DMS79 (cell line): Measurements from ENCODE around the gene CBARP.

Experiments
- DNase-seq: peaks from one replicate; lab custom pipeline; 2025; lab: John Stamatoyannopoulos, UW

The CBARP gene

GRCh38 chr19:1239796-1240737, 2.3 kb upstream of the CBARP start:
- peak; percentile 59 for DNase-seq

DNA sequence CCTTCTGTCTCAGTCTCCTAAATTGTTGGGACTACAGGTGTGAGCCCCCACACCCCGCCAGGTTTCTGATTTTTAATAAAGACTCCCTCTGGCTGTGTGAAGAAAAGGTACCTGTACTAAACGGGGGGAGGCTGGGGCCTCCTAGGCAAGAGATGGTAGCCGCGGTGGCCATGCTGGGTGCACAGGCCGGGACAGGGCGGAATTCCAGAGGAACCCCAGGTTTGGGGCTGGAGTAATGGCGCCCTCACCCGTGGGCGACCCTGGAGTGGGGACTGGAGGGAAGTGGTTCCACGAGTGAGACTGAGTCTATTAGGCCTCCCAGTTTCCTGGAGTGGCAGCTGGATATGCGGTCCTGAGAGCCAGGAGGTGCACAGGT, 1.6 kb upstream of the CBARP start:
- no peak for DNase-seq

DNA sequence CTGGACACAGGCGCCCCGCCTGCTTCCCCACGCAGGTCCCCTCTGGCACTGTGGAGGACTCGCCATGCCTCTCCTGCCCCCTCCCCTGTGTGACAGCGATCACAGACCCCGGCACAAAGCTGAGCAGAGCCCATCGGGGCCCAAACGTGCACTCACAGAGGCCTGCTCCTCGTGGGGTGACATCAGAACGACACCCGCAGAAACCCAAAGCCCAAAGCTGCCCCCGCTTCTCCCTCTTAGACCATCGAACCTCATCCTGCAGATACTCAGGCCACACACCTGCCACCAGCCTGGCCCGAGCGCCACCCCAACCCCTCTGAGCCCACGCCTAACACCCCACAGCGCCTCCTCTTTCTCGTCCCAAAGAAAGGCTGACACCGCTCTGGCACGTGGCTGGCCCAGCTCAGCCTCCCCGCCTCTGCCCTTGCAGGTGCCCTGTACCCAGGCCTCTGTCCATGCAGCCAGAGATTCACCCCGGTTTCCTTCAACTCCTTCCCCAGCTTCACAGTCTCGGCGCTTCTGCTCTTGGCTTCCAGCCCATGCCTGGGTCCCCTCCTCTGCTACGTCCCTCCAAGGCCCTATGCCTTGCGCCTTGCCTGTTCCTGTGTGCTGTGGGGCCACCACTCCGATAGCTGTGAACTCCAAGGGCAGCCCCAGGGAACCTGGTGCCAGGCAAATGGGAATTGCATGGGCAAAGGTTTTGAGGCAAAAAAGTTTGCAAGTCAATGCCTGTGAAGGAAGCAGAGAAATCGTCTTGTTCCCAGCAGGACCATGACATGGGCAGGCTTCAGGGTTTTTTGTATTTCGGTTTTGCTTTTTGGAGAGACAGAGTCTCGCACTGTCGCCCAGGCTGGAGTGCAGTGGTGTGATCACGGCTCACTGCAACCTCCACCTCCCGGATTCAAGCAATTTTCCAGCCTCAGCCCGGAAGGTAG, 831 bp upstream of the CBARP start:
- no peak for DNase-seq

DNA sequence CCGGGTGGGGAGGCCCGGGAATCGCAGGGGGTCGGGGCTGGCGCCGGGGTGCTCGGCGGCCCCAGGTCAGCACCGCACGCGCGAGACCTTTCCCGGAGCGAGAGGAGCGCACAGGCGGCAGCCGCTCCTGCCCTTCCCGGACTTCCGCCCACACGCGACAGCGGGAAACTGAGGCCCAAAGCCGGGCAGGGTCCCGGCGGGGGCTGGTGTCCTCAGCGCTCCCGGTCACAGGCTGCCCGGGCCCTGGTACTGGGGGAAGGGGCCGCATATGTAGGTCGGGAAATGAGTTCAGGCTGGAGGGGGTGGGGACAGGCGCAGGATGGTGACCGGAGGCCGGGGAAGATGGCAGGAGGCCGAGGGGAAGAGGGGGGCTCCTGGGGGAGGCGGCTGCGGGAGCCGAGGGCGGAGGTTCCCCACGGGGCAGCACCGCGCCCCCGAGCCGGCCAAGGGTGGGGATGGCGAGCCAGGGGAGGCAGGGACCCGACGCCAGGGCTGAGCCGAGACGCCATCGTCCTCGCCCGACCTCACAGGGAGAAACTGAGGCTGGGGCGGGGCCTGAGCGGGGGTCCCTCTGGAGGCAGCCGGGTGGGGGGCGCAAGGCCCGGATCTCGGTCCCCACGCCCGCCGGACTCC, 662 bp downstream of the CBARP start:
- no peak for DNase-seq

DNA sequence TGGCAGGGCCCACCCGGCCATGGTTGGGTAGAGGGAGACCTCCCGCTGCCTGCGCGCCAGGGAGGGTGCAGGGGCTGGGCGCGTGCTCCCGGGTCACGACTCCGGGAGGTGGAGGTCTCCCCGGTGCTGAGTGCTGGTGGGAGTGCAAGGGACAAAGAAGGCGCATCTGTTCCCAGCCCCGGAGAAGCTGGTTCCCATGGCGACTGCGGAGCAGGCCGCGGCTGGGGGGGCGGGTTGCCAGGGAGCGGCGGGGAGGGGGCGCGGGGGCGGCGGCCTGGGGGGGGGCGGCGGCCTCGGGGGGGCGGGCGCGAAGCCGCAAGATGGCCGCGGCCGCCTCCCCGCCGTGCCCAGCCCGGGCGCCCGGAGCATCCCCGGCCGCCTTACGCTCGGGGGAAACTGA, 1.2 kb downstream of the CBARP start:
- DNase-seq = peak; percentile 22

GRCh38 chr19:1235625-1236538, 1.9 kb downstream of the CBARP start:
- DNase-seq = no peak

DNA sequence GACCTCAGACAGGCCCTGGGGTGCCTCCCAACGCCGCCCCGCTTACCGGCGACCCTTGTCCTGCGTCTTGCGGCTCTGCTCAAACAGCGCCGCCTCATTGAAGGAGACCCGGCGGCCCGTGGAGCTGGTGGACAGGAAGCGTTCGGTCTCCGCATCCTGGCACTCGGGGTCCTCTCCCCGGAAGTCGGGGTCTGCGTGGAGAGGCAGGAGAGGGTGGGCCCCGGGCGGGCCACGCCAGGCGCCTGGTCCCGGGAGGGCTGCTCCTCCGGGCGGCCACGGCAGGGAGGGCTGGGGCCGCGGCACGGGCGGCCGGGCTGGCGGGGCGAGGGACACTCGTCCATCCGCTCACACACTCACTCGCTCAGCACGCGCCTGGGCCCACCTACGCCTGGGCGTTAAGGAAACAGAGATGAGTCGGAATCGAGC, 2.8 kb downstream of the CBARP start:
- no peak for DNase-seq

DNA sequence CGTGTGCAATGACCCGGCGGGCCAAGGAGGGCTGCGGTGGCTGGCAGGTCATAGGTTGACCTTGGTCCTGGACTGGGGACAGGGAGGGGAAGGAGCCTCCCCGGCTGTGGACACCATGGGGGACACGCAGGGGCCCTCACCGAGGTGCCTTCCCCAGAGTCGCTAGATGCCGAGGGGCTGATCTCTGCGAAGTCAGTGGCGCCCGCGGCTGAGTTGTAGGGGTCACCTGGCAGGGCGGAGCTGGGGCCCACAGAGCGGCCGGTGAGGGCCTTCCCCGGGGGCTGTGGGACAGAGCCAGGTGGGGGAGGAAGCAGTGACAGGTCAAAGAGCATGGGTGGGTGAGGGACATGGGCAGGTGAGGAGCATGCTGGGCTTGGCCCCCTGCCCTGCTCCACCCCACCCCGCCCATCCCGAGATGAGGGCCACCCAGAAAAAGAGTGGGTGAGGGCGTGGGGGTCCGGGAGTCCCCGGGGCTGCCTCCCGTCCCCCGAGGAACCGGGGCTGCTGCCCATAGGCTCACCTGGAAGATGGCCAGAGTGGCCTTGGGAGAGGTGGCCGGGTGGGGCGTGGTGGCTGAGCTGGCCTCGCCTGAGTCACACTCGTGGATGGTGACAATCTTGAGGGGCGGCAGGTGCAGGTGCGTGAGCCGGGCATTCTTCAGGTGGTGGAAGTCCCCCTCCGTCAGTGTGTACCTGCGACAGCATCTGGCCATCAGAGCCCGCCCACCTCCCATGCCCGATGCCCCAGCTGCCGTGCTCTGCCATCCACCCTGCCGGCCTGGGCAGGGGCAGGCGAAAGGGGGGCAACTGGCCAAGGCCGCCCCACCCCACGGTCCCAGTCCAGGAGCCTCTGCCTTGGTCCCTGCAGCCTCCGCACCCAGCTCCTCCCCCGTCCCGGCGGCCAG, 3.5 kb downstream of the CBARP start:
- no peak for DNase-seq

- no peak for DNase-seq
Measured at GRCh38 chr19:1233115-1233667, 4.6 kb downstream of the CBARP start.

- no peak for DNase-seq
Measured at GRCh38 chr19:1232652-1233072, 5.1 kb downstream of the CBARP start.

GRCh38 chr19:1231729-1232637, 5.8 kb downstream of the CBARP start:
- DNase-seq = no peak

- no peak for DNase-seq
Measured at GRCh38 chr19:1230783-1231489, 6.9 kb downstream of the CBARP start.

GRCh38 chr19:1229924-1230782, 7.7 kb downstream of the CBARP start:
- DNase-seq = no peak

DNA sequence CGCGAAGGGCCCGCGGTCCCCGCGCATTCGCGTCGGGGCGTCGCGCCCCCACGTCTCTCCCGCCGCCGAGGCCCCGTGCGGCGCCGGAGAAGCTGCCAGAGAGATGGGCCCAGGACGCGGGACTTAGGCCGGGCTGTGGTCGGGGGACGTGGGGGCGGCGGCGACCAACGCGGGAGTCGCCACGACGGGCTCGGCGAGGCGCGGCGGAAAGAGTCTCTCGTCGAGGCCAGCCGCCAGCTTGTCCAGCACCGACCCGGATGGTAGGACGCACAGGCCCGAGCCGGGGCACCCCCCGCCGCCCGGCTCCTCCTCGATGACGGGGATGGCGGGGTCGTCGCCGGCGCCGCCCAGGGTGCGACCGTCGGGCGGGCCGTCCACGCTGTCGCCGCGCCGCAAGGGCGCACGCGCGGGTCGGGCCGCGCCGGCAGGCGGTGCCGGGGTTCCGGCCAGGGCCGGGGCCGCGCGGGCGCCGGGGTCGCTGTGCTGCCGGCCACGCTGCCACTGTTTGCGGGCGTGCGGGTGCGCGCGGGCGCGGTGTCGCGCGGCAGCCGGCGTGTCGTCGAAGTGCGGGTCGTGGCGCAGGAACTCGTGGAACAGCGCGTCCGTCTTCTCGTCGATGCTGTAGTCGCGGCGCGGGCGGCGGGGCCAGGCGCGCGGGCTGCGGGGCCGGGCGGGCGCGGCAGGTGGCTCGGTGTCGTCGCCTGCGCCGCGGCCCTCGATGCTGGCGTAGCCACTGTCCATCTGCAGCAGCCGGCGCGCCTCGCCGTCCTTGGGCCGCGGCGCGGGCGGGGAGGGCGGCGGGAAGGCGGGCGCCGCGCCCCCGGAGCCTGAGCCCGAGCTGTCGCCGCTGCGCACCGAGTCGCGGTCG, 8.5 kb downstream of the CBARP start:
- no peak for DNase-seq

DNA sequence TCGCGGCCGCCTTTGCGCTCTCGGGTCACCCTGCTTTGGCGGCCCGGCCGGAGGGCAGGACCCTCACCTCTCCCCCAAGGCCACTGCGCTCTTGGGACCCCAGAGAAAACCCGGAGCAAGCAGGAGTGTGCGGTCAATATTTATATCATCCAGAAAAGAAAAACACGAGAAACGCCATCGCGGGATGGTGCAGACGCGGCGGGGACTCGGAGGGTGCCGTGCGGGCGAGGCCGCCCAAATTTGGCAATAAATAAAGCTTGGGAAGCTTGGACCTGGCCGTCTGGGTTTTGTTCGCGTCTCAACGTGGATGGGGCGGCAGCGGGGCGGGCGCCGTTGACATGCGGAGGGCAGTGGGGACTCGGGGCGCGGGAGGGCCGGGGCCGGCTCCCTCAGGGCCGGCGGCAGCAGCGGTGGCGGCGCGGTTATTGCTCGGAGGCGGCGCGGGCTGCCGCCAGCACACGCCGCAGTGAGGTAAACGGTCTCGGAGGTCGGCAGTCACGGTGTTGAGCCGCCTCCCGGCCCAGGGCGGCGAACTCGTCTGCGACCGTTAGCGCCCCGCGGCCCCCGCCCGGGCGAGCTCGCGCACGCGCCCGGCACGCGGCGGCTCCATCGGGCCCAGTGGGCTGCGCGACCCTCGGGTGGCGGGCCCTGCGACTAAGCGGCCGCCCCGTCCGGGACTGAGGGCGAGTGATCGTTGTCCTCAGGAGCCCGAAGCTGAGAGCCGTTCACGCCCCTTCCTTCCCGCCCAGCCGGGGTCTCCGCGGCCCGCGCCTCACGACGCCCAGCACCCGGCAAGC, 9.4 kb downstream of the CBARP start:
- no peak for DNase-seq
